CD4-positive, alpha-beta T cell (primary cell): ENCODE measurements around the gene AUTS2. TPM values are rescaled to one million over a fixed set of nuclear protein-coding genes. Genes with fewer than 3 reads are reported as not detected.

Experiments
- ATAC-seq: fragments of 200-7000 bp; cut with Tn5 transposase; one replicate; pipeline ENCODE4 v1.10.0; 2022; ENCODE audit warnings: mild to moderate bottlenecking; ENCODE audit not compliant: poor library complexity
- CTCF ChIA-PET: fragments of 350-600 bp; sonication (Branson Sonifier 250); formaldehyde crosslinking; loops from one replicate; lab custom pipeline; 2021; ENCODE audit warnings: antibody characterized with exemption, inconsistent platforms; lab: Charles Lee
- POLR2A ChIA-PET: fragments of 350-600 bp; sonication (Branson Sonifier 250); formaldehyde crosslinking; loops from one replicate; lab custom pipeline; 2021; ENCODE audit warnings: antibody characterized with exemption, inconsistent platforms; lab: Charles Lee
- DNase-seq, 14 experiments: peaks; one replicate each; pipeline ENCODE4 v3.0.0-alpha.2; 2013 to 2020; ENCODE audit warnings: mixed read lengths in 2 of 14
- H3K27ac ChIP-seq, 2 donors: one replicate each; pipeline versions ENCODE4 v1.5.1 to v1.7.0; 2013; ENCODE audit warnings: low read length in 2 of 2, low read depth in 1 of 2, mild to moderate bottlenecking in 1 of 2
- H3K27me3 ChIP-seq, 2 experiments: 1 replicate in 1 of 2; 2 replicates in 1 of 2; pipeline versions ENCODE4 v1.6.1 to v1.7.0; 2013; ENCODE audit warnings: low read length in 2 of 2, control low read depth in 1 of 2, mild to moderate bottlenecking in 1 of 2, moderate library complexity in 1 of 2; ENCODE audit not compliant: insufficient read depth in 2 of 2, control insufficient read depth in 1 of 2
- H3K36me3 ChIP-seq: one replicate; pipeline ENCODE4 v1.6.1; 2013; ENCODE audit warnings: low read length, control low read depth; ENCODE audit not compliant: insufficient read depth
- H3K4me1 ChIP-seq: one replicate; pipeline ENCODE4 v1.6.1; 2013; ENCODE audit warnings: low read length, control low read depth; ENCODE audit not compliant: insufficient read depth
- H3K4me3 ChIP-seq: one replicate; pipeline ENCODE4 v1.5.1; 2013; ENCODE audit warnings: mild to moderate bottlenecking, low read length, moderate library complexity
- H3K9me3 ChIP-seq, 2 experiments: 1 replicate in 1 of 2; 2 replicates in 1 of 2; pipeline versions ENCODE4 v1.6.1 to v1.7.0; 2013; ENCODE audit warnings: low read length in 2 of 2, mild to moderate bottlenecking in 2 of 2, control low read depth in 1 of 2, moderate library complexity in 1 of 2; ENCODE audit not compliant: control insufficient read depth in 1 of 2, insufficient read depth in 1 of 2
- H3K27ac Mint-ChIP-seq: one replicate; pipeline ENCODE4 v1.8.0; 2020; ENCODE audit warnings: mixed read lengths
- H3K27me3 Mint-ChIP-seq: one replicate; pipeline ENCODE4 v1.8.0; 2021; ENCODE audit warnings: mixed read lengths
- H3K36me3 Mint-ChIP-seq: one replicate; pipeline ENCODE4 v1.8.0; 2021; ENCODE audit warnings: low read depth, mixed read lengths
- H3K4me1 Mint-ChIP-seq: one replicate; pipeline ENCODE4 v1.8.0; 2021; ENCODE audit warnings: low read depth, mixed read lengths
- H3K4me3 Mint-ChIP-seq: one replicate; pipeline ENCODE4 v1.8.0; 2020; ENCODE audit warnings: mild to moderate bottlenecking, mixed read lengths
- H3K9me3 Mint-ChIP-seq: one replicate; pipeline ENCODE4 v1.8.0; 2020; ENCODE audit warnings: mixed read lengths
- CTCF ChIP-seq: fragments of 200-600 bp; IDR thresholded peaks from one replicate; pipeline ENCODE4 v1.8.0; 2022; ENCODE audit warnings: antibody characterized with exemption, mild to moderate bottlenecking
- intact Hi-C, 2 experiments: fragments of 100-400 bp; cut with DNase I in 1 of 2; cut with micrococcal nuclease in 1 of 2; formaldehyde crosslinking; loops; one replicate each; pipeline versions ENCODE4 v1.15.1 to v1.9.0; 2023 to 2025; cut with DNase I, micrococcal nuclease
- total RNA-seq, 174 experiments: library from RNA in 2 of 174; stranded (reverse) in 2 of 174; gene quantifications; one replicate each; pipeline ENCODE4 v1.2.3 and lab custom pipeline; 2021 to 2026

Gene AUTS2
- total RNA-seq, 2 experiments from 2014 or later = 43.6 to 47.6 TPM

DNA sequence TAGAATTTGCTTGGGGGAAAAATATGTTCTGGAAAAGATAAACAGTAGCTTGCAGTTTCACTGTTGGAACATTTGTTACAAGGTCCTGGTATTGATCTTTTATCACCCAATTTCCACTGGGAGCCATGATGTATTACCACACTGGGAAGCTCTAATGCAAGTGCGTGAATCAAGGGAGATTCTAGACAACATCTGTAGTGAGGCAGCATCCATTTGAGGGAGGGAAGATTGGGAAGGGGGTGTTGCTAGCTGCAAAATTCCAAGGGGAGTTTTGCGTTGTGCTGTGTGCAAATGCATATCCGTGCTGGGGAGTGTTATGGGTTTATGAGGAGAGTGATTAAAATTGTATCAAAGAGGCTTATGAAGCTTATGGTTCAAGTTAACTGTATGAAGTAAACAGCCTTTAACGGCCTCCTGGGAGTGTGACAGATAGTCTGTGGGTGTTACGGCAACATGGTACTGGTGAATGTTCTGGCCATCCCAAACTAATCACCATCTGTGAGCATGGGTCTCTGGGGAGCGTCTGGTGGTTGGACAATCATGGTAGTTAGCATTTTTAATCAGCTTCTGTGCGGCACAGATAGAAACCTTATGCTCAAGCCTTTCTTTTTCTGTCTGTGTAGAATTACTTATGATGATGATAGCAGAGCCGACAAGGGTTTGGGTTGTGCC lies 931.8 kb downstream of the AUTS2 start:
- H3K36me3 ChIP-seq = no peaks in the 10 kb centered on the region
- TF ChIP-seq CTCF = no peak
- no peak overlapping the region for H3K4me3 Mint-ChIP-seq
- no peaks in the 10 kb centered on the region for H3K27me3 ChIP-seq
- CTCF ChIA-PET = no interaction called here
- intact Hi-C loops = no loop called here
- ATAC-seq (no peak), DNase-seq (no peak)
- H3K27ac Mint-ChIP-seq = no peak overlapping the region
- no peaks in the 10 kb centered on the region for H3K36me3 Mint-ChIP-seq
- H3K4me3 ChIP-seq = no peak overlapping the region
- H3K4me1 Mint-ChIP-seq = no peaks in the 10 kb centered on the region
- H3K27me3 Mint-ChIP-seq = no peaks in the 10 kb centered on the region
- peaks cover 0 to 3% of the 10 kb centered on the region in 2 experiments for H3K9me3 ChIP-seq
- H3K4me1 ChIP-seq = no peaks in the 10 kb centered on the region
- H3K9me3 Mint-ChIP-seq = peaks cover 3% of the 10 kb centered on the region
- H3K27ac ChIP-seq = no peak overlapping the region
- POLR2A ChIA-PET = no interaction called here

DNA sequence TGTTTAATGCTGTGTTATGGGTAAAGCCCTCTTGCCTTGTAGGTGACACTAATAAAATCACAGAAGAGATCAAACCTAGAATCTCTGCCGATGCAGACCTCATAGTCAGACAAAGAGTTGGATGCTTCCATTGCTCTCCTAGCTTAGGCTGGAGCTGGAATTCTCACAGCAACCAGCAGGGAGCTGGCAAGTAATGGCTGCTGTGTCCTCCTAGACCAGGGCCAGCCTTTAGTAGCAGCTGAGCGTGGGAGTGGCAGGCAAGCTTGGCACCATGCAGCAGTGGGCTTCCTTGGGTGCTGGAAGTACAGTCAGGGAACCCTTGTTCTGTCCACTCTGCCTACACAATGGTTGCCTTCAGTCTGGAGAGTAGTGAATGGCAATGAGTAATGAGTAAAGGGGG lies 935.3 kb downstream of the AUTS2 start:
- no peak overlapping the region for H3K4me3 Mint-ChIP-seq
- H3K4me3 ChIP-seq = no peak overlapping the region
- H3K27ac Mint-ChIP-seq = no peak overlapping the region
- intact Hi-C loops = no loop called here
- DNase-seq = no peak
- TF ChIP-seq CTCF = no peak
- CTCF ChIA-PET = no interaction called here
- no peaks in the 10 kb centered on the region for H3K27me3 ChIP-seq
- H3K27me3 Mint-ChIP-seq = no peaks in the 10 kb centered on the region
- H3K4me1 Mint-ChIP-seq = no peaks in the 10 kb centered on the region
- H3K9me3 Mint-ChIP-seq = peaks cover 3% of the 10 kb centered on the region
- no peaks in the 10 kb centered on the region for H3K36me3 Mint-ChIP-seq
- no peaks in the 10 kb centered on the region for H3K36me3 ChIP-seq
- POLR2A ChIA-PET = no interaction called here
- no peak overlapping the region for H3K27ac ChIP-seq
- no peaks in the 10 kb centered on the region for H3K4me1 ChIP-seq
- peaks cover 0 to 3% of the 10 kb centered on the region in 2 experiments for H3K9me3 ChIP-seq
- no peak for ATAC-seq

DNA sequence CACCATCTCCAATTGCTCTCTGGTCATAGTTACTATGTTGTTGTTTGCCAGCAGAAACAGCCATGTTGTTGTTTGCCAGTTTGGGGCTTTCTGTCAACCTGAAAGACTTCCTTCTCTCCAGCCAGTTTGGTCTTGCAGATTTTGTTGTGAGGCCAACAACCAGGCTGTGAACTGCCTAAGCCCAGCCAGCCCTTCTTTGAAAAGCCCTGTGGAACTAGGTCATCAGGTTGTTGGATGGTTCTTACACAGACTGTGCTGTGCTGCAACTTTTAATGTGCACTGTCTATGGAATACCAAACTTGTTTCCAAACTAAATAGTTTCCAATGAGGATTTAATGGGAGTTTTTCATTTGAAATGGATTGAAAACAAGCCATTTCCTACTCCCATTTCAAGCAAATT lies 940.9 kb downstream of the AUTS2 start:
- no peaks in the 10 kb centered on the region for H3K4me1 Mint-ChIP-seq
- POLR2A ChIA-PET = no interaction called here
- Histone ChIP-seq H3K9me3 (no peaks in the 10 kb centered on the region), H3K27me3 (no peaks in the 10 kb centered on the region), H3K4me3 (no peak overlapping the region), H3K36me3 (no peaks in the 10 kb centered on the region), H3K4me1 (no peaks in the 10 kb centered on the region), H3K27ac (no peak overlapping the region)
- CTCF ChIA-PET = no interaction called here
- H3K27me3 Mint-ChIP-seq = peaks cover 5% of the 10 kb centered on the region
- H3K4me3 Mint-ChIP-seq = no peak overlapping the region
- TF ChIP-seq CTCF = no peak
- no peaks in the 10 kb centered on the region for H3K9me3 Mint-ChIP-seq
- no peak for DNase-seq
- no peak overlapping the region for H3K27ac Mint-ChIP-seq
- no peaks in the 10 kb centered on the region for H3K36me3 Mint-ChIP-seq
- intact Hi-C loops = no loop called here
- no peak for ATAC-seq
